Upper lobe of left lung (tissue), 4 donors: ENCODE data around the gene MCCD1.

Source experiments
- CTCF ChIP-seq, 6 experiments: fragments of 450-650 bp in 4 of 6; fragments of 200-600 bp in 2 of 6; sonication (generic) in 2 of 6; IDR thresholded peaks; one replicate each; pipeline ENCODE4 v1.5.1; 2016 to 2019; ENCODE audit warnings: antibody characterized with exemption in 6 of 6
- EP300 ChIP-seq, 4 donors: sonication (generic); formaldehyde crosslinking; IDR thresholded peaks; one replicate each; pipeline ENCODE4 v1.5.1; 2017; ENCODE audit warnings: antibody characterized with exemption in 4 of 4, control low read depth in 2 of 4
- POLR2A ChIP-seq, 4 donors: fragments of 450-650 bp; IDR thresholded peaks; one replicate each; pipeline ENCODE4 v1.5.1; 2016 to 2017; ENCODE audit warnings: antibody characterized with exemption in 4 of 4, mild to moderate bottlenecking in 2 of 4
- POLR2AphosphoS5 ChIP-seq, 2 donors: sonication (generic); formaldehyde crosslinking; IDR thresholded peaks; one replicate each; pipeline ENCODE4 v1.5.1; 2017; ENCODE audit warnings: antibody characterized with exemption in 2 of 2

GRCh38 chr6:31572041-31572911 is 43.5 kb downstream of the MCCD1 start, which contains the start of gene LTA:
- TF ChIP-seq POLR2AphosphoS5 (IDR thresholded peaks at IDR 0.05) (no peak), CTCF (IDR thresholded peaks at IDR 0.05) (no peak), POLR2A (IDR thresholded peaks at IDR 0.05) (no peak), EP300 (IDR thresholded peaks at IDR 0.05) (no peak)
